Epithelial cell of alveolus of lung (primary cell): ENCODE data around the gene ANXA11. TPM values are rescaled to one million over a fixed set of nuclear protein-coding genes. Genes with fewer than 3 reads are reported as not detected.

ENCODE experiments used
- total RNA-seq: library from RNA; depleted of rRNA; stranded (reverse); fragments of >200 nt; gene quantifications from 2 replicates; pipeline ENCODE4 v1.2.1, GENCODE V29; 2015

ANXA11 gene
- total RNA-seq = 109 and 153 TPM in 2 replicates

GRCh38 chr10:80205477-80206276 is at the start of gene ANXA11:
TSS of gene ANXA11 (minus strand) at chr10:80205537. CDS start at chr10:80172861, 32,676 bp downstream.

GRCh38 chr10:80132299-80133139 is 72.8 kb downstream of the ANXA11 start, which contains the start of gene PLAC9:
TSS of gene PLAC9 (plus strand) at chr10:80132730. CDS start at chr10:80132763, 33 bp downstream.

Other genes with a start within 250 kb of the ANXA11 start
- 10.1 and 16.0 TPM in 2 replicates for gene TMEM254, start 126.9 kb downstream of the ANXA11 start, total RNA-seq
- 13.4 and 14.5 TPM in 2 replicates for gene PLAC9, start 72.8 kb downstream of the ANXA11 start, total RNA-seq
- gene MAT1A, start 84.1 kb upstream of the ANXA11 start, total RNA-seq = not detected in 2 replicates
- gene DYDC1, start 151.2 kb upstream of the ANXA11 start, total RNA-seq = not detected in 2 replicates
- not detected in 2 replicates for gene DYDC2, start 151.2 kb upstream of the ANXA11 start, total RNA-seq
- 26.3 and 36.1 TPM in 2 replicates for gene PRXL2A, start 203.0 kb upstream of the ANXA11 start, total RNA-seq
- 24.6 and 59.3 TPM in 2 replicates for gene TSPAN14, start 248.8 kb upstream of the ANXA11 start, total RNA-seq